NAMALWA (cell line): ENCODE measurements around the gene ZNF398.
"Not testable (repeated sequence)": the region's sequence is repeated elsewhere in the genome, so short reads cannot be mapped to it uniquely, and the experiment has no call there.

Experiments used
- DNase-seq: peaks from one replicate; pipeline ENCODE4 v3.0.0-alpha.2; 2015; ENCODE audit warnings: low spot score

Gene ZNF398

GRCh38 chr7:149197675-149198074 is 50.4 kb downstream of the ZNF398 start:
- no peak for DNase-seq

GRCh38 chr7:149198161-149198816 is 51.0 kb downstream of the ZNF398 start:
- DNase-seq = no peak

- DNase-seq = no peak
These were observed 52.2 kb downstream of the ZNF398 start for GRCh38 chr7:149199234-149199995.

- no peak for DNase-seq
These were observed 55.6 kb downstream of the ZNF398 start for GRCh38 chr7:149202831-149203231.

- DNase-seq = no peak
These were observed 58.6 kb downstream of the ZNF398 start for GRCh38 chr7:149205690-149206381.

GRCh38 chr7:149207324-149208035 is 60.2 kb downstream of the ZNF398 start:
- no peak for DNase-seq

GRCh38 chr7:149209518-149210269 is 62.4 kb downstream of the ZNF398 start:
- DNase-seq = peak; percentile 81

- no peak for DNase-seq
These were observed 63.3 kb downstream of the ZNF398 start for GRCh38 chr7:149210551-149210950.

GRCh38 chr7:149214020-149214720 is 66.9 kb downstream of the ZNF398 start:
- no peak for DNase-seq

- no peak for DNase-seq
These were observed 69.1 kb downstream of the ZNF398 start for GRCh38 chr7:149216402-149216801.

- no peak for DNase-seq
These were observed 70.3 kb downstream of the ZNF398 start for GRCh38 chr7:149217570-149217969.

- no peak for DNase-seq
These were observed 71.5 kb downstream of the ZNF398 start for GRCh38 chr7:149218469-149219420.

- DNase-seq = no peak
These were observed 73.3 kb downstream of the ZNF398 start for GRCh38 chr7:149220534-149220933.

- DNase-seq = no peak
These were observed 75.9 kb downstream of the ZNF398 start for GRCh38 chr7:149223176-149223575.

GRCh38 chr7:149223761-149224160 is 76.5 kb downstream of the ZNF398 start:
- DNase-seq = no peak

GRCh38 chr7:149224352-149224751 is 77.1 kb downstream of the ZNF398 start:
- DNase-seq = no peak

GRCh38 chr7:149225106-149225505 is 77.9 kb downstream of the ZNF398 start:
- DNase-seq = no peak

- DNase-seq = no peak
These were observed 78.4 kb downstream of the ZNF398 start for GRCh38 chr7:149225656-149226055.

- not testable (repeated sequence) for DNase-seq
These were observed 79.1 kb downstream of the ZNF398 start for GRCh38 chr7:149226366-149226765.
